Activated CD4-positive, alpha-beta T cell treated with anti-CD3 and anti-CD28 coated beads, Interleukin-2, amount 10 ng/mL, durations not matched to agents 24 days and 14 days (primary cell): Measurements from ENCODE around the gene LHFPL6. TPM values are rescaled to one million over a fixed set of nuclear protein-coding genes. Genes with fewer than 3 reads are reported as not detected.
A peak's percentile ranks its signal among the peaks of the same experiment; 100 is the strongest.

Experiments used
- DNase-seq: peaks from one replicate; pipeline ENCODE4 v3.0.0; 2022
- H3K27ac Mint-ChIP-seq: one replicate; pipeline ENCODE4 v1.8.0; 2022; ENCODE audit warnings: mild to moderate bottlenecking, mixed read lengths
- H3K27me3 Mint-ChIP-seq: one replicate; pipeline ENCODE4 v1.8.0; 2022; ENCODE audit warnings: mixed read lengths
- H3K36me3 Mint-ChIP-seq: one replicate; pipeline ENCODE4 v1.8.0; 2022; ENCODE audit warnings: low read depth, mild to moderate bottlenecking, mixed read lengths
- H3K4me1 Mint-ChIP-seq: one replicate; pipeline ENCODE4 v1.8.0; 2021; ENCODE audit warnings: mixed read lengths
- H3K4me3 Mint-ChIP-seq: one replicate; pipeline ENCODE4 v1.8.0; 2022; ENCODE audit warnings: mild to moderate bottlenecking, moderate library complexity, mixed read lengths
- H3K9me3 Mint-ChIP-seq: one replicate; pipeline ENCODE4 v1.8.0; 2021; ENCODE audit warnings: mixed read lengths
- intact Hi-C: fragments of 100-400 bp; cut with micrococcal nuclease; formaldehyde crosslinking; loops from one replicate; pipeline ENCODE4 v1.15.1; 2023
- total RNA-seq: library from RNA; stranded (reverse); gene quantifications from 2 replicates; pipeline ENCODE4 v1.2.3, GENCODE V29; 2022

Gene LHFPL6
- total RNA-seq, 1 donor from 2014 or later = 4.8 TPM

DNA sequence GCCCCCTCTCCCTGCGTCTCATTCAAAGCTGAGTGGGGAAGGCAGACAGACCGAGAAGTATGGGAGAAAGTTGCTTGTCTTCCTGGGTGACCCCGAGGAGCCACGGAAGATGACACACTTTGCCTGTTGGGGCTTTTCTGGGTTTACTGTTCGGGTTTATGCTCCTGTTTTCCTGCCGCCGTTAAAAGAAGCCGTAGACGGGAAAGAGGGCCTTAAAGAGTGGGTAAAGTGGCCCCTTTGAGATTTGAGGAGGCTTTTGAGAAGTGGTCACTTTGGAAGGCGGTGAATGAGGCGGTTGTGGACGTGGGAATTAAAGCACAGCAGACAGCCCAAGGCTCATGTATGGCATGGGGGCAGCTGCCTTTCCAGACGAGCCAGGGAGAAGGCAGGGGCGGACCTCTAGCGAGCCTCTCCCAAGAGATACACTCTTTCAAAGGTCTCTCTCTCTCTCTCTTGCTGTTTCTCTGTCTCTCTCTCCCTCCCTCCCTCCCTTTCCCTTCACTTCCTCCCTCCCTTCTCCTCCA is 493 bp upstream of the LHFPL6 start:
- Mint-ChIP-seq H3K27ac (peak overlapping the region; percentile 42), H3K36me3 (no peaks in the 10 kb centered on the region), H3K4me1 (peaks cover 14% of the 10 kb centered on the region), H3K27me3 (peaks cover 72% of the 10 kb centered on the region), H3K9me3 (no peaks in the 10 kb centered on the region), H3K4me3 (peak overlapping the region; percentile 86)
- intact Hi-C loops = loop anchor here (2.0 to 5.0 kb wide), 3 partner anchors 54 to 1256 kb away; partner anchors contain the start of genes COG6, NHLRC3, PROSER1 and UFM1
- DNase-seq = no peak

GRCh38 chr13:39602277-39602613 is 748 bp downstream of the LHFPL6 start:
- H3K9me3 Mint-ChIP-seq = no peaks in the 10 kb centered on the region
- DNase-seq = no peak
- H3K27me3 Mint-ChIP-seq = peaks cover 63% of the 10 kb centered on the region
- peaks cover 14% of the 10 kb centered on the region for H3K4me1 Mint-ChIP-seq
- peak overlapping the region; percentile 49 for H3K27ac Mint-ChIP-seq
- intact Hi-C loops = loop anchor here (2.0 to 5.0 kb wide), 3 partner anchors 55 to 1255 kb away; partner anchors contain the start of genes COG6, NHLRC3, PROSER1 and UFM1
- H3K36me3 Mint-ChIP-seq = no peaks in the 10 kb centered on the region
- peak overlapping the region; percentile 86 for H3K4me3 Mint-ChIP-seq

DNA sequence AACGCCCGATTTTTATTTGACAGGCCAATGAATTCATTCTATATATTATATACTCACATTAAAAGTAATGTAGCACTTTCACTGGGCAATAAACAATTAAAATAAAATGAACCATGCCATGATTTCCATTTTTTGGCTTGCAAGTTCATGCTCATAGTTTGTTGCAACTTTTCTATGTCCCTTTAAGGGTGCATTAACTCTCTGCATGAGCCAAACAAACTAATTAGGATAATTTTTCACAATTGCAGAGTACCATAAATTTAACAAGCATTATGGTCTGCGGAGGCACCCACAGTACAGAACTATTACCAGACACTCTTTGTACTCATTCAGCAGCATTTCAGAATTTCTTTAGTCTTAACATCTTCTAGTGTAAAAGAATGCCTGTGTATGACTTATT is 1.4 kb downstream of the LHFPL6 start:
- intact Hi-C loops = loop anchor here (2.0 to 5.0 kb wide), 3 partner anchors 56 to 1254 kb away; partner anchors contain the start of genes COG6, NHLRC3, PROSER1 and UFM1
- peak overlapping the region; percentile 86 for H3K4me3 Mint-ChIP-seq
- H3K9me3 Mint-ChIP-seq = no peaks in the 10 kb centered on the region
- peaks cover 60% of the 10 kb centered on the region for H3K27me3 Mint-ChIP-seq
- no peak overlapping the region for H3K27ac Mint-ChIP-seq
- no peak for DNase-seq
- H3K4me1 Mint-ChIP-seq = peaks cover 14% of the 10 kb centered on the region
- no peaks in the 10 kb centered on the region for H3K36me3 Mint-ChIP-seq

DNA sequence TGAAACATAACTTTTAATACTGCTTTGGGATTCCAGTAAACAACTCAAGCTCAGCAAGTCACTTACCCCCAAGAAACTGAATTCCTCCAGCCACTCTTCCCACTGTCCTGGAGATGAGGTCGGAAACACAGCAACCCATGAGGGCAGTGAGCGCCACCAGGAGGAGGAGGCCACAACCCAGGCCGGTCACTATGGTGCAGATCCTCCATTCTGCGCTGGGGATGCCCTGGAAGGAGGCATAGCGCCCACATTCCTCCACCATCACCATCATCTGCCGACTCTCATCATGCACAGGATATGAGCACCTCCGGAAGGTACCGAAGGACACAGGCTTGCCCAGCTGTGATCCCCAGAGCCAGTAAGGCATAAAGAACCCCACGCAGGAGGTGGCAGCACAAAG is 2.2 kb downstream of the LHFPL6 start:
- Mint-ChIP-seq H3K4me3 (no peak overlapping the region), H3K9me3 (no peaks in the 10 kb centered on the region), H3K27ac (no peak overlapping the region), H3K27me3 (peaks cover 54% of the 10 kb centered on the region), H3K4me1 (peaks cover 14% of the 10 kb centered on the region), H3K36me3 (no peaks in the 10 kb centered on the region)
- intact Hi-C loops = loop anchor here (5.0 kb wide), 2 partner anchors 57 to 1253 kb away; partner anchors contain the start of genes COG6 and UFM1
- no peak for DNase-seq

DNA sequence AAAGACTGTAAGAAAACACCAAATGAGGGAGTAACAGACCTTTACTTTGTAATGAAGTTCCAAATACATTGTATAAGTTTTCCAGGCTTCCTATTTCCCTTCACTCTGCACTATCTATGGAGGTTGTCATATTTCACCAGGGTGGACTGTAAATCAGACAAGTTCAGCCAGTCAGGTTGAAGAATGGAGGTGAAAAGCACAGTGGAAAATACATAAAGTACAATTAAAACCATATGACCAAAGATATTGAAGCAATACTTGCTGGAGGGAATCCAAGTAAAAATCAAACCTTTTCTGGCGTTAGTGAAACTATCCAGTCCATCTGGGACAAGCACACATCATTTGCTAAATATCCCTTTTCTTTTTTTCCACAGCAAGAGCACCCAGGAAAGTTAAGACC is 3.2 kb downstream of the LHFPL6 start:
- Mint-ChIP-seq H3K9me3 (no peaks in the 10 kb centered on the region), H3K27ac (no peak overlapping the region), H3K4me1 (peaks cover 14% of the 10 kb centered on the region), H3K36me3 (no peaks in the 10 kb centered on the region), H3K27me3 (peaks cover 46% of the 10 kb centered on the region), H3K4me3 (no peak overlapping the region)
- no peak for DNase-seq
- intact Hi-C loops = loop anchor here (5.0 kb wide), 2 partner anchors 57 to 1253 kb away; partner anchors contain the start of genes COG6 and UFM1

- Mint-ChIP-seq H3K9me3 (peaks cover under 1% of the 10 kb centered on the region), H3K36me3 (no peaks in the 10 kb centered on the region), H3K27me3 (peaks cover 38% of the 10 kb centered on the region), H3K27ac (no peak overlapping the region), H3K4me1 (peaks cover 14% of the 10 kb centered on the region), H3K4me3 (no peak overlapping the region)
- no peak for DNase-seq
- intact Hi-C loops = no loop called here
Observed at GRCh38 chr13:39599012-39599411, 4.0 kb downstream of the LHFPL6 start.

- Mint-ChIP-seq H3K9me3 (peaks cover 3% of the 10 kb centered on the region), H3K27me3 (peaks cover 32% of the 10 kb centered on the region), H3K4me1 (peaks cover 7% of the 10 kb centered on the region), H3K36me3 (no peaks in the 10 kb centered on the region), H3K27ac (no peak overlapping the region), H3K4me3 (no peak overlapping the region)
- DNase-seq = no peak
- intact Hi-C loops = no loop called here
Observed at GRCh38 chr13:39597838-39598237, 5.2 kb downstream of the LHFPL6 start.

GRCh38 chr13:39596685-39597084 is 6.3 kb downstream of the LHFPL6 start:
- H3K4me1 Mint-ChIP-seq = no peaks in the 10 kb centered on the region
- no peak overlapping the region for H3K27ac Mint-ChIP-seq
- H3K36me3 Mint-ChIP-seq = no peaks in the 10 kb centered on the region

GRCh38 chr13:39596176-39596575 is 6.8 kb downstream of the LHFPL6 start:
- Mint-ChIP-seq H3K27ac (no peak overlapping the region), H3K4me3 (no peak overlapping the region), H3K36me3 (no peaks in the 10 kb centered on the region), H3K9me3 (peaks cover 3% of the 10 kb centered on the region), H3K27me3 (peaks cover 21% of the 10 kb centered on the region), H3K4me1 (no peaks in the 10 kb centered on the region)
- intact Hi-C loops = no loop called here
- DNase-seq = no peak

More at GRCh38 chr13:39596685-39597084, 6.3 kb downstream of the LHFPL6 start:
- no peak for DNase-seq
- peaks cover 24% of the 10 kb centered on the region for H3K27me3 Mint-ChIP-seq
- H3K4me3 Mint-ChIP-seq = no peak overlapping the region
- intact Hi-C loops = no loop called here
- H3K9me3 Mint-ChIP-seq = peaks cover 3% of the 10 kb centered on the region

DNA sequence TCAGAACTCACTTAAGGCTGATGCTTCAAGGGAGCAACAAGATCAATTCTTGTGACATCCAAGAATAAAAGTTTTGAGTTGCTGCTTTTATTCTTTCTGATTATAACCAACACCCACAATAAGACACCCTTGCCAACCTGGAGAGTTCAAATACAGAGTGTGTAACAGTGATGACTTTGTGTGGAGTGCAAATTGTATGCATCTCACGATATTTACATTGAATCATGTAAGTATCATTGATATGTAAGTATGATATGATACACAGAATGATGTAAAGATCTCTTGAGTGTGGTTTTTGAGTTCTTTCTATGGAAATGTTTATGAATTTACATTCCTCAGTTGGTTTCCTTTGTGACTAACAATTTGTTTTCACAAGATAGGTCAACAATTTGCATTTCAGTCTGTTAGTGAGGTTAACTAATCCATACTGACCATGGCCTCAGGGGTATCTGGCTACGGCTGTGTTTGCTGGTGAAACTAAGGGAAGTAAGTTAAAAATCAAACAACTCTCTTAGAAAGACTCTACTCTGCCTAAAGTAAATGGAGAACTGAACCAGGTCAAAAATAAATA is 12.4 kb downstream of the LHFPL6 start:
- no peaks in the 10 kb centered on the region for H3K36me3 Mint-ChIP-seq
- no peak for DNase-seq
- H3K4me1 Mint-ChIP-seq = no peaks in the 10 kb centered on the region
- H3K27me3 Mint-ChIP-seq = peaks cover 1% of the 10 kb centered on the region
- intact Hi-C loops = no loop called here
- H3K4me3 Mint-ChIP-seq = no peak overlapping the region
- H3K9me3 Mint-ChIP-seq = peaks cover 3% of the 10 kb centered on the region
- no peak overlapping the region for H3K27ac Mint-ChIP-seq

DNA sequence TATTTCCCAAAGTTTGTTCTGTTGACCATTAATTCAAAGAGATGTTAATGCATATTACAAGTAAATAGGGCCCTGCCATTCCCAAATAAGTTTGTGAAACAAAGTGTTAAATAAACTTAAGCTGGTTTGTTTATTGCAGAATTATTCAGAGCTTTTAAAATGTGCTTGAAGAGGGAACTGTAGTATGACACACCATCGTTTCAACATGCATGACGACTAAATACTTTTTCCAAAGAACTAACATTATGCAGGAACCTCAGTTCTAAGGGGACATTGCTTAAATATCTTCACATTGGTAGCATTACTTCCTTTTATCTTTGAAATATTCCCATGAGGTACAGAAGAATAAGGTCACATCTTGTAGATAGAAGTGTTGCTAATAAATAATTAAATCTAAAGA is 14.6 kb downstream of the LHFPL6 start:
- Mint-ChIP-seq H3K4me1 (no peaks in the 10 kb centered on the region), H3K27ac (no peak overlapping the region), H3K9me3 (no peaks in the 10 kb centered on the region), H3K36me3 (no peaks in the 10 kb centered on the region), H3K27me3 (peaks cover 1% of the 10 kb centered on the region), H3K4me3 (no peak overlapping the region)
- DNase-seq = no peak
- intact Hi-C loops = no loop called here

GRCh38 chr13:39587939-39588338 is 15.1 kb downstream of the LHFPL6 start:
- intact Hi-C loops = no loop called here
- Mint-ChIP-seq H3K27me3 (peaks cover 1% of the 10 kb centered on the region), H3K36me3 (no peaks in the 10 kb centered on the region)

GRCh38 chr13:39586958-39587605 is 15.9 kb downstream of the LHFPL6 start:
- Mint-ChIP-seq H3K9me3 (no peaks in the 10 kb centered on the region), H3K27ac (no peak overlapping the region), H3K4me1 (no peaks in the 10 kb centered on the region), H3K4me3 (no peak overlapping the region), H3K27me3 (peaks cover 3% of the 10 kb centered on the region), H3K36me3 (no peaks in the 10 kb centered on the region)
- intact Hi-C loops = no loop called here
- no peak for DNase-seq

More at GRCh38 chr13:39587939-39588338, 15.1 kb downstream of the LHFPL6 start:
- no peak overlapping the region for H3K27ac Mint-ChIP-seq
- no peak overlapping the region for H3K4me3 Mint-ChIP-seq
- no peaks in the 10 kb centered on the region for H3K9me3 Mint-ChIP-seq
- DNase-seq = no peak
- H3K4me1 Mint-ChIP-seq = no peaks in the 10 kb centered on the region

DNA sequence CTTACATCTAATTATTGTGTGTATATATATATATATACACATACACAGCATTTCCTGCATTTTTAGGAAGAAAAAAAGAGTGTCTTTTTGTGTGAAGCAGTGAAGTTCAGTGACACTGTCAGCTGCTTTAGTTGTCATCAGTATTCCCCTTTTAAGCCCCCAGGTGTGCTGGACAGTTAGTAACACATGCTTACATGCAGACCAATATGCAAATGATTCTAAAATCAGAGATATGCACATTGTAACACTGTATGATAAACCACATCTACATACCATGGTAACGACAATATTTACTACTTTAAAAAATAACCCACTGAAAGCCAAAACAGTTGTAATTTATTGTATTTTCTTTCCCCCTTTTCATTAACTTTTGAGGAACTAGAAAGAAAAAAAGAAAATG is 16.8 kb downstream of the LHFPL6 start:
- intact Hi-C loops = no loop called here
- peaks cover 3% of the 10 kb centered on the region for H3K27me3 Mint-ChIP-seq
- no peaks in the 10 kb centered on the region for H3K36me3 Mint-ChIP-seq
- no peaks in the 10 kb centered on the region for H3K9me3 Mint-ChIP-seq
- no peak for DNase-seq
- no peak overlapping the region for H3K4me3 Mint-ChIP-seq
- H3K27ac Mint-ChIP-seq = no peak overlapping the region
- H3K4me1 Mint-ChIP-seq = no peaks in the 10 kb centered on the region
